Esophagus muscularis mucosa (tissue), 4 donors: Measurements from ENCODE around the gene MCM9.

Source experiments
- CTCF ChIP-seq, 3 experiments: fragments of 200-600 bp in 2 of 3; fragments of 450-650 bp in 1 of 3; sonication (generic) in 2 of 3; IDR thresholded peaks; one replicate each; pipeline ENCODE4 v1.5.1; 2017 to 2019; ENCODE audit warnings: antibody characterized with exemption in 3 of 3, mild to moderate bottlenecking in 2 of 3, moderate library complexity in 1 of 3
- EP300 ChIP-seq: sonication (generic); formaldehyde crosslinking; IDR thresholded peaks from one replicate; pipeline ENCODE4 v1.6.1; 2017; ENCODE audit warnings: antibody characterized with exemption
- POLR2A ChIP-seq: fragments of 450-650 bp; IDR thresholded peaks from one replicate; pipeline ENCODE4 v1.6.1; 2017; ENCODE audit warnings: antibody characterized with exemption, moderate library complexity, mild to moderate bottlenecking, low read depth

DNA sequence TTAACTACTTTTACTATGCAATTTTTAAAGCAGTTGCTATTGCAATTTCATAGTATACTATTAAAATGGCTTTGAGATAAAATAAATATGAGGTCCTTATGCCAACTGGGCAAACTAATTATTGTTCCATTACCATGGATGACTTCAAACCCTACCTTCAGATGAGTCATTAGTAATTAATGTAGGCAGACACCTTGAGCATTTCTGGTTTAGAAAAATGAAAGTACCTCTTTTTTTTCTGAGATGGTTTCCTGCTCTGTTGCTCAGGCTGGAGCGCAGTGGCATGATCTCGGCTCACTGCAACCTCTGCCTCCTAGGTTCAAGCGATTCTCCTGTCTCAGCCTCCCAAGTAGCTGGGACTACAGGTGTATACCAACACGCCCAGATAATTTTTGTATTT, 29.1 kb downstream of the MCM9 start:
- TF ChIP-seq POLR2A (no peak), EP300 (no peak), CTCF (IDR thresholded peaks at IDR 0.05) (no peak)
